ENCODE results near the gene ZFP90. TPM values are rescaled to one million over a fixed set of nuclear protein-coding genes. Genes with fewer than 3 reads are reported as not detected.

Gene ZFP90
- total RNA-seq, 3 donors from 2014 or later (not counting 1 experiment from before 2014, with no cell fraction given), result 23.1 to 36.0 (median 35.3) TPM

GRCh38 chr16:68503334-68503733, 35.8 kb upstream of the ZFP90 start:
- Histone ChIP-seq H3K4me1 (ENCODE audit: control insufficient read depth, insufficient read depth, low read length) (no peaks in the 10 kb centered on the region), H3K27me3 (ENCODE audit: control insufficient read depth, insufficient read depth, low read length) (no peaks in the 10 kb centered on the region), H3K27ac (ENCODE audit: low read length) (no peak overlapping the region), H3K36me3 (ENCODE audit: control insufficient read depth, insufficient read depth, low read length) (no peaks in the 10 kb centered on the region), H3K9me3 (ENCODE audit: control insufficient read depth, insufficient read depth, low read length) (no peaks in the 10 kb centered on the region), H3K4me3 (ENCODE audit: low read length) (no peak overlapping the region)
- no peaks in the 10 kb centered on the region for H3K4me1 Mint-ChIP-seq
- no peak for DNase-seq
- no peak overlapping the region for H3K4me3 Mint-ChIP-seq
- no peaks in the 10 kb centered on the region for H3K36me3 Mint-ChIP-seq
- ATAC-seq, result no peak
- no peaks in the 10 kb centered on the region for H3K9me3 Mint-ChIP-seq
- intact Hi-C loops (cut with micrococcal nuclease), result no loop called here
- 96% methylated on average over 3 of the region's 3 CpGs for WGBS (ENCODE audit: insufficient coverage)
- H3K27ac Mint-ChIP-seq, result no peak overlapping the region
- no peak for TF ChIP-seq CTCF (IDR thresholded peaks at IDR 0.05)
- peaks cover 0 to 4% of the 10 kb centered on the region in 2 donors for H3K27me3 Mint-ChIP-seq (ENCODE audit: low read depth in 2 of 2)

GRCh38 chr16:68504066-68504465, 35.0 kb upstream of the ZFP90 start:
- DNase-seq (no peak), ATAC-seq (no peak)
- Mint-ChIP-seq H3K9me3 (no peaks in the 10 kb centered on the region), H3K4me3 (no peak overlapping the region), H3K27ac (no peak overlapping the region), H3K4me1 (no peaks in the 10 kb centered on the region), H3K27me3 (ENCODE audit: low read depth in 2 of 2) (peaks cover 5 to 6% of the 10 kb centered on the region in 2 donors), H3K36me3 (no peaks in the 10 kb centered on the region)
- Histone ChIP-seq H3K9me3 (ENCODE audit: control insufficient read depth, insufficient read depth, low read length) (no peaks in the 10 kb centered on the region), H3K36me3 (ENCODE audit: control insufficient read depth, insufficient read depth, low read length) (no peaks in the 10 kb centered on the region), H3K27me3 (ENCODE audit: control insufficient read depth, insufficient read depth, low read length) (no peaks in the 10 kb centered on the region), H3K27ac (ENCODE audit: low read length) (no peak overlapping the region), H3K4me3 (ENCODE audit: low read length) (no peak overlapping the region), H3K4me1 (ENCODE audit: control insufficient read depth, insufficient read depth, low read length) (no peaks in the 10 kb centered on the region)
- WGBS (ENCODE audit: insufficient coverage), result 84% methylated on average over 7 of the region's 7 CpGs
- no peak for TF ChIP-seq CTCF (IDR thresholded peaks at IDR 0.05)
- intact Hi-C loops (cut with micrococcal nuclease), result no loop called here

DNA sequence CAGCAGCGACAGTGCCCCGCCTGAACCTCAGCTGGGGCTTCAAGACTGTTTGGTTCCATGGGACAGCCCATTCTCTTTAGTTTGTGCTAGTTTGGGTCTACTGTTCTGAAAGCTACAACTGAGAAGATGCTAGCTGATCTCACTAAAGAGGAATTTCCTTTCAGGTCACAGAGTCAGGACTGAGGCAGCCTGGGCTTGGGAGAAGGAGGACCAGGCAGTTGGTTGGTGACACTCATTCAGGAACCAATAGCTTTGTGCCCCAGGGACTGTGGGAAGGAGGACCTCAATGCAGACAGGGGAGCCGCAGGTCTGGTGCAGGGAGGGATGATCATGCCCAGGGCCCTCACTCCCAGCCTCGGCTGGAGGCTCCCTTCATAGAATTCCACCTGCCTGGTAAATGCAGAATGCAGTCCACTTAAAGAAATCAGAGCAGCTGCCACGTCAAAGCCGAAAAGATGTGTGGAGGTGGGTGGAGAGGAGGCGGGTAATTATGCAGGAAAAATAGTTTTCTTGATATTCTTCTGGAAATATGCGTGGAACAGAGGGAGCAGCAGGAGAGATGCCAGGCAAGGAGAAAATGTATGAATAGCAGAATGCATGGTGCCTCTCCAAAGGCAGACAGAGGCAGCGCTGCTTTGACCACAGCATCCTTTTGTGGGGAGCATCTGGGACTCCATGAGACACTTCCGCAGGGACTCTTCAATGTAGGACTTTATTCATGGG, 32.6 kb upstream of the ZFP90 start:
- 82% methylated on average over 10 of the region's 10 CpGs for WGBS (ENCODE audit: insufficient coverage)
- peaks cover 9 to 10% of the 10 kb centered on the region in 2 donors for H3K27me3 Mint-ChIP-seq (ENCODE audit: low read depth in 2 of 2)
- H3K36me3 ChIP-seq (ENCODE audit: control insufficient read depth, insufficient read depth, low read length), result no peaks in the 10 kb centered on the region
- H3K27me3 ChIP-seq (ENCODE audit: control insufficient read depth, insufficient read depth, low read length), result no peaks in the 10 kb centered on the region
- peaks cover 8% of the 10 kb centered on the region for H3K4me1 ChIP-seq (ENCODE audit: control insufficient read depth, insufficient read depth, low read length)
- no peak overlapping the region for H3K27ac ChIP-seq (ENCODE audit: low read length)
- ATAC-seq, result no peak
- DNase-seq, result no peak
- H3K4me3 ChIP-seq (ENCODE audit: low read length), result no peak overlapping the region
- no peak overlapping the region for H3K4me3 Mint-ChIP-seq
- H3K36me3 Mint-ChIP-seq, result no peaks in the 10 kb centered on the region
- no peak overlapping the region for H3K27ac Mint-ChIP-seq
- no peaks in the 10 kb centered on the region for H3K9me3 Mint-ChIP-seq
- peaks cover 0 to 4% of the 10 kb centered on the region in 2 donors for H3K4me1 Mint-ChIP-seq
- intact Hi-C loops (cut with micrococcal nuclease), result no loop called here
- H3K9me3 ChIP-seq (ENCODE audit: control insufficient read depth, insufficient read depth, low read length), result no peaks in the 10 kb centered on the region
- no peak for TF ChIP-seq CTCF (IDR thresholded peaks at IDR 0.05)

- WGBS (ENCODE audit: insufficient coverage), result 76% methylated on average over 8 of the region's 8 CpGs
- DNase-seq, result no peak
- H3K9me3 Mint-ChIP-seq, result no peaks in the 10 kb centered on the region
- Histone ChIP-seq H3K36me3 (ENCODE audit: control insufficient read depth, insufficient read depth, low read length) (no peaks in the 10 kb centered on the region), H3K4me3 (ENCODE audit: low read length) (no peak overlapping the region), H3K27me3 (ENCODE audit: control insufficient read depth, insufficient read depth, low read length) (no peaks in the 10 kb centered on the region), H3K27ac (ENCODE audit: low read length) (no peak overlapping the region), H3K4me1 (ENCODE audit: control insufficient read depth, insufficient read depth, low read length) (peaks cover 8% of the 10 kb centered on the region), H3K9me3 (ENCODE audit: control insufficient read depth, insufficient read depth, low read length) (no peaks in the 10 kb centered on the region)
- H3K27ac Mint-ChIP-seq, result no peak overlapping the region
- ATAC-seq, result no peak
- no peak overlapping the region for H3K4me3 Mint-ChIP-seq
- TF ChIP-seq CTCF (IDR thresholded peaks at IDR 0.05), result no peak
- H3K36me3 Mint-ChIP-seq, result no peaks in the 10 kb centered on the region
- H3K4me1 Mint-ChIP-seq, result peaks cover 0 to 4% of the 10 kb centered on the region in 2 donors
- intact Hi-C loops (cut with micrococcal nuclease), result no loop called here
- peaks cover 9 to 10% of the 10 kb centered on the region in 2 donors for H3K27me3 Mint-ChIP-seq (ENCODE audit: low read depth in 2 of 2)
Measured at GRCh38 chr16:68508013-68508412, 31.1 kb upstream of the ZFP90 start.

Data from natural killer cell (primary cell).